Adipocyte (in vitro differentiated cells): Measurements from ENCODE around the gene NFYC.
A peak's percentile ranks its signal among the peaks of the same experiment; 100 is the strongest.

ENCODE experiments used
- DNase-seq: peaks from one replicate; pipeline ENCODE4 v3.0.0-alpha.2; 2015; ENCODE audit warnings: low read depth
- H3K27me3 ChIP-seq: replicated peaks from 2 replicates; pipeline ENCODE4 v1.7.0; 2013; ENCODE audit warnings: mild to moderate bottlenecking, low read length, moderate library complexity; ENCODE audit not compliant: control insufficient read depth, insufficient read depth
- H3K36me3 ChIP-seq: 2 replicates; pipeline ENCODE4 v1.7.0; 2013; ENCODE audit warnings: low read length, mild to moderate bottlenecking, moderate library complexity; ENCODE audit not compliant: control insufficient read depth, insufficient read depth, severe bottlenecking
- H3K4me1 ChIP-seq: 2 replicates; pipeline ENCODE4 v1.7.0; 2013; ENCODE audit warnings: mild to moderate bottlenecking, low read length, moderate library complexity; ENCODE audit not compliant: control insufficient read depth, insufficient read depth
- H3K4me3 ChIP-seq: 2 replicates; pipeline ENCODE4 v1.7.0; 2013; ENCODE audit warnings: mild to moderate bottlenecking, low read length, moderate library complexity
- H3K9ac ChIP-seq: 2 replicates; pipeline ENCODE4 v1.7.0; 2013; ENCODE audit warnings: mild to moderate bottlenecking, low read length, moderate library complexity
- H3K9me3 ChIP-seq: 2 replicates; pipeline ENCODE4 v1.7.0; 2013; ENCODE audit warnings: mild to moderate bottlenecking, low read length, moderate library complexity; ENCODE audit not compliant: control insufficient read depth

Gene NFYC

GRCh38 chr1:40708750-40709099 lies 17.2 kb downstream of the NFYC start:
- peak overlapping the region; percentile 89 for H3K9ac ChIP-seq
- peaks cover 34% of the 10 kb centered on the region for H3K4me1 ChIP-seq
- H3K36me3 ChIP-seq = no peaks in the 10 kb centered on the region
- H3K27me3 ChIP-seq = no peaks in the 10 kb centered on the region
- no peaks in the 10 kb centered on the region for H3K9me3 ChIP-seq
- H3K4me3 ChIP-seq = peak overlapping the region; percentile 90
- DNase-seq = peak; percentile 89

- peak; percentile 96 for DNase-seq
- peak overlapping the region; percentile 90 for H3K4me3 ChIP-seq
- no peaks in the 10 kb centered on the region for H3K27me3 ChIP-seq
- H3K9me3 ChIP-seq = no peaks in the 10 kb centered on the region
- peaks cover 33% of the 10 kb centered on the region for H3K4me1 ChIP-seq
- no peaks in the 10 kb centered on the region for H3K36me3 ChIP-seq
- H3K9ac ChIP-seq = peak overlapping the region; percentile 89
Observed at GRCh38 chr1:40709100-40709801, 17.7 kb downstream of the NFYC start.

- peaks cover 33% of the 10 kb centered on the region for H3K4me1 ChIP-seq
- H3K36me3 ChIP-seq = no peaks in the 10 kb centered on the region
- no peaks in the 10 kb centered on the region for H3K9me3 ChIP-seq
- no peaks in the 10 kb centered on the region for H3K27me3 ChIP-seq
- H3K9ac ChIP-seq = peak overlapping the region; percentile 89
- H3K4me3 ChIP-seq = peak overlapping the region; percentile 90
- DNase-seq = no peak
Observed at GRCh38 chr1:40709802-40710278, 18.3 kb downstream of the NFYC start.

GRCh38 chr1:40710581-40711315 lies 19.2 kb downstream of the NFYC start:
- Histone ChIP-seq H3K36me3 (no peaks in the 10 kb centered on the region), H3K4me3 (peak overlapping the region; percentile 90), H3K4me1 (peaks cover 33% of the 10 kb centered on the region), H3K9me3 (no peaks in the 10 kb centered on the region), H3K27me3 (no peaks in the 10 kb centered on the region), H3K9ac (peak overlapping the region; percentile 89)
- DNase-seq = peak; percentile 31

- Histone ChIP-seq H3K9ac (peak overlapping the region; percentile 89), H3K36me3 (no peaks in the 10 kb centered on the region), H3K9me3 (no peaks in the 10 kb centered on the region), H3K4me1 (peaks cover 33% of the 10 kb centered on the region), H3K4me3 (peak overlapping the region; percentile 90), H3K27me3 (no peaks in the 10 kb centered on the region)
- peak; percentile 70 for DNase-seq
Observed at GRCh38 chr1:40711465-40712404, 20.2 kb downstream of the NFYC start.

- DNase-seq = no peak
- Histone ChIP-seq H3K9me3 (no peaks in the 10 kb centered on the region), H3K4me3 (no peak overlapping the region), H3K27me3 (no peaks in the 10 kb centered on the region), H3K36me3 (no peaks in the 10 kb centered on the region), H3K9ac (peak overlapping the region; percentile 42), H3K4me1 (peaks cover 33% of the 10 kb centered on the region)
Observed at GRCh38 chr1:40712405-40712944, 21.0 kb downstream of the NFYC start.

GRCh38 chr1:40712997-40713396 lies 21.5 kb downstream of the NFYC start:
- Histone ChIP-seq H3K36me3 (no peaks in the 10 kb centered on the region), H3K4me3 (no peak overlapping the region), H3K27me3 (no peaks in the 10 kb centered on the region), H3K4me1 (peaks cover 33% of the 10 kb centered on the region), H3K9ac (no peak overlapping the region), H3K9me3 (no peaks in the 10 kb centered on the region)
- DNase-seq = no peak

GRCh38 chr1:40715491-40716059 lies 24.1 kb downstream of the NFYC start:
- no peak for DNase-seq
- H3K4me3 ChIP-seq = no peak overlapping the region
- no peaks in the 10 kb centered on the region for H3K36me3 ChIP-seq
- H3K9me3 ChIP-seq = no peaks in the 10 kb centered on the region
- H3K4me1 ChIP-seq = peaks cover 19% of the 10 kb centered on the region
- H3K27me3 ChIP-seq = no peaks in the 10 kb centered on the region
- H3K9ac ChIP-seq = no peak overlapping the region

GRCh38 chr1:40717065-40717464 lies 25.6 kb downstream of the NFYC start:
- no peaks in the 10 kb centered on the region for H3K36me3 ChIP-seq
- no peak overlapping the region for H3K9ac ChIP-seq

GRCh38 chr1:40717955-40718354 lies 26.5 kb downstream of the NFYC start:
- Histone ChIP-seq H3K36me3 (no peaks in the 10 kb centered on the region), H3K9ac (no peak overlapping the region), H3K4me1 (no peaks in the 10 kb centered on the region), H3K4me3 (no peak overlapping the region), H3K27me3 (no peaks in the 10 kb centered on the region), H3K9me3 (no peaks in the 10 kb centered on the region)
- DNase-seq = peak; percentile 8

More at GRCh38 chr1:40717065-40717464, 25.6 kb downstream of the NFYC start:
- Histone ChIP-seq H3K27me3 (no peaks in the 10 kb centered on the region), H3K4me1 (peaks cover 4% of the 10 kb centered on the region), H3K9me3 (no peaks in the 10 kb centered on the region), H3K4me3 (no peak overlapping the region)
- DNase-seq = no peak
